ENCODE measurements around the gene VPS4A.

GRCh38 chr16:69345923-69346322, 34.8 kb downstream of the VPS4A start:
- TF ChIP-seq CTCF (IDR thresholded peaks at IDR 0.05) (no peak), POLR2A (IDR thresholded peaks at IDR 0.05) (no peak)

Measured in body of pancreas (tissue), 4 donors.